Measurements from ENCODE around the gene PTGIS.

PTGIS gene

GRCh38 chr20:49501917-49502316, 66.0 kb downstream of the PTGIS start:
- no peak for DNase-seq (ENCODE audit: low read depth in 1 of 2, low spot score in 1 of 2)

GRCh38 chr20:49497398-49497669, 70.6 kb downstream of the PTGIS start:
- no peak overlapping the region for H3K4me3 ChIP-seq (replicated peaks; ENCODE audit: insufficient read depth, low read length)
- H3K27me3 ChIP-seq (ENCODE audit: insufficient read depth, poor library complexity, severe bottlenecking): no peaks in the 10 kb centered on the region
- H3K27ac ChIP-seq (replicated peaks): no peak overlapping the region
- no peak for DNase-seq (ENCODE audit: low read depth in 1 of 2, low spot score in 1 of 2)
- TF ChIP-seq POLR2AphosphoS5 (IDR thresholded peaks at IDR 0.05; ENCODE audit: low read depth) (no peak), SPI1 (IDR thresholded peaks at IDR 0.05; ENCODE audit: borderline replicate concordance, low read depth) (no peak), CTCF (IDR thresholded peaks at IDR 0.05; ENCODE audit: insufficient read depth, low read length) (no peak), GABPA (IDR thresholded peaks at IDR 0.05; ENCODE audit: low read depth) (no peak)
- TF ChIP-seq, protein P1, sequence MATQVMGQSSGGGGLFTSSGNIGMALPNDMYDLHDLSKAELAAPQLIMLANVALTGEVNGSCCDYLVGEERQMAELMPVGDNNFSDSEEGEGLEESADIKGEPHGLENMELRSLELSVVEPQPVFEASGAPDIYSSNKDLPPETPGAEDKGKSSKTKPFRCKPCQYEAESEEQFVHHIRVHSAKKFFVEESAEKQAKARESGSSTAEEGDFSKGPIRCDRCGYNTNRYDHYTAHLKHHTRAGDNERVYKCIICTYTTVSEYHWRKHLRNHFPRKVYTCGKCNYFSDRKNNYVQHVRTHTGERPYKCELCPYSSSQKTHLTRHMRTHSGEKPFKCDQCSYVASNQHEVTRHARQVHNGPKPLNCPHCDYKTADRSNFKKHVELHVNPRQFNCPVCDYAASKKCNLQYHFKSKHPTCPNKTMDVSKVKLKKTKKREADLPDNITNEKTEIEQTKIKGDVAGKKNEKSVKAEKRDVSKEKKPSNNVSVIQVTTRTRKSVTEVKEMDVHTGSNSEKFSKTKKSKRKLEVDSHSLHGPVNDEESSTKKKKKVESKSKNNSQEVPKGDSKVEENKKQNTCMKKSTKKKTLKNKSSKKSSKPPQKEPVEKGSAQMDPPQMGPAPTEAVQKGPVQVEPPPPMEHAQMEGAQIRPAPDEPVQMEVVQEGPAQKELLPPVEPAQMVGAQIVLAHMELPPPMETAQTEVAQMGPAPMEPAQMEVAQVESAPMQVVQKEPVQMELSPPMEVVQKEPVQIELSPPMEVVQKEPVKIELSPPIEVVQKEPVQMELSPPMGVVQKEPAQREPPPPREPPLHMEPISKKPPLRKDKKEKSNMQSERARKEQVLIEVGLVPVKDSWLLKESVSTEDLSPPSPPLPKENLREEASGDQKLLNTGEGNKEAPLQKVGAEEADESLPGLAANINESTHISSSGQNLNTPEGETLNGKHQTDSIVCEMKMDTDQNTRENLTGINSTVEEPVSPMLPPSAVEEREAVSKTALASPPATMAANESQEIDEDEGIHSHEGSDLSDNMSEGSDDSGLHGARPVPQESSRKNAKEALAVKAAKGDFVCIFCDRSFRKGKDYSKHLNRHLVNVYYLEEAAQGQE (IDR thresholded peaks at IDR 0.05; ENCODE audit: insufficient replicate concordance, low read depth): no peak

More at GRCh38 chr20:49501917-49502316, 66.0 kb downstream of the PTGIS start:
- H3K27ac ChIP-seq (replicated peaks): no peak overlapping the region
- H3K4me3 ChIP-seq (replicated peaks; ENCODE audit: insufficient read depth, low read length): no peak overlapping the region
- peaks cover 8% of the 10 kb centered on the region for H3K27me3 ChIP-seq (ENCODE audit: insufficient read depth, poor library complexity, severe bottlenecking)
- no peak for TF ChIP-seq SPI1 (IDR thresholded peaks at IDR 0.05; ENCODE audit: borderline replicate concordance, low read depth)
- no peak for TF ChIP-seq POLR2AphosphoS5 (IDR thresholded peaks at IDR 0.05; ENCODE audit: low read depth)
- TF ChIP-seq GABPA (IDR thresholded peaks at IDR 0.05; ENCODE audit: low read depth): no peak
- TF ChIP-seq, protein P1 (IDR thresholded peaks at IDR 0.05; ENCODE audit: insufficient replicate concordance, low read depth): no peak
- TF ChIP-seq CTCF (IDR thresholded peaks at IDR 0.05; ENCODE audit: insufficient read depth, low read length): no peak

DNA sequence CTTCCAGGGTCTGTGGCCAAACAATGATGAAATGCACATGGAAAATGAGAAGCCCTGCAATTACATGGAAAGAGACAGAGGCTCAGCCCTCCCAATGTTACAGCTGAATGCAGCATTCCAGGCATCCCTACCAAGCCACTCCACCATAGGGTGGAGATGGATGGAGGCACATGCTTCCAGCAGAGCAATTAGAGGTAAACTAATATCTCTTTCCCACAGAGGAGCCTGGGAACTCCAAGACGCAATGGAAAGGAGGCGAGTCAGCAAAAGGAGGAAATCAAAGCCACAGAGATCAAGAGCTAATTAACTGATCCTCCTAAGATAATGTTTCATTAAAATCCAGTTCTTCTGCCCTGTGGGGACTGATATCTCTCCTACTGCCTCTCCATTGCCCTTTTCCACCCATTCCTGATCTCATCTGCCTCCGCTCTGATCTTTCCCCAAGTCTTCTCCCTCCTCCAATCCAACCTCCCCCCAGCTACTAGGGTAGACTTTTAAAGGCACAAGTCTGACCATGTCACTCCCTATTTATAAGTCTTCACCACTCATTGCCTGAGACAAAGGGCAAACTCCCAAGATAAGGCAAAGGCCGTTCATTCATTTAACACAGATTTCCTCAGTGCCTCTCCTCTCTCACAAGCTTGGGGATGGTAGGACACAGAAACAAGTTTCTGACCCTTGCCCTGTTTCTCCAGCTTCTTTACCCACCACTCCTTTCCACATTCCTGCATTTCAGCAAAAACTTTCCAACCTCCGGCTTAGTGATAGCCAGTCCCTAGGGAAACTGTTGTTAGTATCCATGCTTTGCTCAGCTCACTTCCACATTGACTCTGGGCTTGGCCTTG, 71.2 kb downstream of the PTGIS start:
- Histone ChIP-seq H3K27me3 (ENCODE audit: insufficient read depth, poor library complexity, severe bottlenecking) (no peaks in the 10 kb centered on the region), H3K4me3 (replicated peaks; ENCODE audit: insufficient read depth, low read length) (no peak overlapping the region), H3K27ac (replicated peaks) (no peak overlapping the region)
- no peak for DNase-seq (ENCODE audit: low read depth in 1 of 2, low spot score in 1 of 2)
- TF ChIP-seq CTCF (IDR thresholded peaks at IDR 0.05; ENCODE audit: insufficient read depth, low read length): no peak
- TF ChIP-seq GABPA (IDR thresholded peaks at IDR 0.05; ENCODE audit: low read depth): no peak
- TF ChIP-seq SPI1 (IDR thresholded peaks at IDR 0.05; ENCODE audit: borderline replicate concordance, low read depth): no peak
- TF ChIP-seq POLR2AphosphoS5 (IDR thresholded peaks at IDR 0.05; ENCODE audit: low read depth): no peak
- TF ChIP-seq, protein P1 (IDR thresholded peaks at IDR 0.05; ENCODE audit: insufficient replicate concordance, low read depth): no peak
